ENCODE data around the gene PRDM12. TPM values are rescaled to one million over a fixed set of nuclear protein-coding genes. Genes with fewer than 3 reads are reported as not detected.

The PRDM12 gene
- total RNA-seq, 1 donor from 2014 or later: not detected

DNA sequence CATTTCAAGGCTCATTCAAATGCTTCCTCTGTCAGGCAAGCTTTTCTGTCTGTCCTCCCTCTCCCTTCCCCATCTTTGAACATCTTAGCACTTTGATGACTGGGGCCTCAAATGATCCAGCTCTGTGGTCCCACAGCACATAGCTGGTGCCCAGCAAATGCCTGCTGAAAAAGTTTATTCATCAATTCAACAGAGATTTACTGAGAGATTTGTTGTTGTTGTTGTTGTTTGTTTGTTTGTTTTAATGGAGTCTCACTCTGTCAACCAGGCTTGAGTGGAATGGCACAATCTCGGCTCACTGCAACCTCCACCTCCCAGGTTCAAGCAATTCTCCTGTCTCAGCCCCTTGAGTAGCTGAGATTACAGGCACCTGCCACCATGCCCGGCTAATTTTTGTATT lies 23.2 kb downstream of the PRDM12 start:
- no peak for DNase-seq (ENCODE audit: extremely low read depth, low read depth, low spot score)

DNA sequence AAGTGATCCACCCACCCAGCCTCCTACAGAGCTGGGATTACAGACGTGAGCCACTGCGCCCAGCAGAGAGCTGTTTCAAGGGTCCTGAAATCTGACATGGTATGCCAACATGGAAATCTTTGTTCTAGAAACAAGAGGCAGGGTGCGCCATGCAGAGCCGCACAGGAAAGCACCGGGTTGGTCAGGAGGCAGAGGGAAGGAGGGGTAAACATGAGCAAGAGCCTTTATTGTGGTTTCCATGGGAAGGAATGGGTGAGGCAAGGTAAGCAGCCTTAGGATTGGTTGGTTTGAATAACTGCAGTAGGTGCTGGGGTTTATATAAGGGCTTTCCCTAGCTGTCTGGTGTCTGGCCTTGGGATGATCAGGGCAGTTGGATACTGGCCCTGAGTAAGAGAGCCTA lies 23.7 kb downstream of the PRDM12 start:
- no peak for DNase-seq (ENCODE audit: extremely low read depth, low read depth, low spot score)

DNA sequence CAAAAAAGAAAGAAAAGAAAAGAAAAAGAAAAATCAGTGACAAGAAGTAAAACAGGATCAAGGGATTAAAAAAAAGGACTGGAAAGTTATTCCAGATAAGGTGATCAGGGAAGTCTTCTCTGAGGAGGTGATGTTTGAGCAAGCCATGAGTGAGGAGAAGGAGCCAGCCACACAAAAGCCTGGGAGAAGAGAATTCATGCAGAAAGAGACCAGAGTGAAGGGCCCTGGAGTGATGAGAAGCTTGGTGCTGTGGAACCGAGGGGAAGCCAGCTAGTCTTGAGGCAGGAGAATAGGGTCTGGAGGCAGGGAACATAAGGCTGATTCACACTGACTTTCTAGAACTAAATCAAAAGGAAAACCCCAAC lies 25.2 kb downstream of the PRDM12 start:
- DNase-seq (ENCODE audit: extremely low read depth, low read depth, low spot score): no peak

DNA sequence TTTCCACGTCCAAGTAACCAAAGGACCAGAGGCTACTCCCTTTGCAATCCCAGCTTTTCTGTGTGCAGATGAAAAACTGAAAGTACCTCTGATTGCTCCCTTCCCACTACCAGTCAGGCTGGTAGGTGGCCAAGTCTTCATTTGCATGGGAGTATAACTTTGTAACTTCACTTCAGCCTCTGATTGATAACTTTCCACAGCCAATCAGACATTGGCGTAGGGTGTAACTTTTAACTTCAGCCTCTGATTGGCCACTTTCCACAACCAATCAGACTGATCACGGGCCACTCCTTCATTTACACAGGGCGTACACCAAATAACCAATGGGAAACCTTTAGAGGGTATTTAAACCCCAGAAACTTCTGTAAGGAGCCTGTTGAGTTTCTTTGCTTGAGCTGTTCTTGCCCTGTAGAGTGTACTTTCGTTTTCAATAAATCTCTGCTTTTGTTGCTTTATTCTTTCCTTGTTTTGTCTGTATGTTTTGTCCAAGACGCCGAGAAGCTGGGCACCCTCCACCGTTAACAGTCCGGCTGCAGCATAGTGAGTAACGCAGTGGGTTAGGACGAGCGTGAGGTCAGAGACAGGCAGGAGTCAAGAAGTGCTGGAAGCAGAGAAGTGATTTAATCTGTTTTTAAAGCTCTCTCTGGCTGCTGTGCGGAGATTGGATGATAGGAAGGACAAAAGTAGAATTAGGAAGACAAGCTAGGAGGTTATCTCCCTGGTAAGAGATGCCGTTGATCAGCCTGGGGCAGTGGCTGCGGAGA lies 25.7 kb downstream of the PRDM12 start:
- DNase-seq (ENCODE audit: extremely low read depth, low read depth, low spot score): no peak

DNA sequence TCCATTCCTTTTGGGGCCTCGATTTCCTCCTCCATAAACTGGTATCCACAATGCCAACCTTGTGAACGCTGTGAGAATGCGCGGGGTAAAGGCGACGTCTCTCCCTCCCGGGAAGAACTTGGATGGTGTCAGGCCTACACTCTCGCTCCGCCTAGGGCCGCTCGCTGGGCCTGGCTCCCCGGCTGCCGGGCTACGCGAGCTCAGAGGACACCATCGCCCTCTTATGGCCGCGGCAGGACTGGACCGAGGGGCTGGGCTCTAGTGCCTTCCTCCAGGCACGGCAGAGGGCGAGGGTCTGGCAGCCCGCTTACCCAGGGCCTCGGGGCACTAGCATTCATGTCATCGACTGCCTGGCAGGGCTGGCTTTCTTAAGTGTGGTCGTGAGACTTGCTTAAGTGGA lies 27.9 kb downstream of the PRDM12 start:
- DNase-seq (ENCODE audit: extremely low read depth, low read depth, low spot score): no peak

DNA sequence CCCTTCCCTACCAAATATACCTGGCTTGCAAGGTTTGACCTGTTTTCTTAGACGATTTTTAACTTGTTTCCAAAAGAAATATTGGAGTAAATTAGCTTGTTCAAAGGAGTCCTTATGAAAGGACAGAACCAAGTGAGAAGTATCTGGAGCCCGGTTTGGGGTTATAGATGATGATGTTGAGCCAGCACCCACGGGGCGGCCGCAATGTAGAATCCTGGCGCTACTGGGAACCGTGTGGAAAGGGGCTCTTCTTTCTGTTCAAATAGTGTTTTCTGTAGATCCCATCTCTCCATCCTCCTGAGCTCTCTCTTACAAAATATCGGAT lies 28.7 kb downstream of the PRDM12 start:
- no peak for DNase-seq (ENCODE audit: extremely low read depth, low read depth, low spot score)

DNA sequence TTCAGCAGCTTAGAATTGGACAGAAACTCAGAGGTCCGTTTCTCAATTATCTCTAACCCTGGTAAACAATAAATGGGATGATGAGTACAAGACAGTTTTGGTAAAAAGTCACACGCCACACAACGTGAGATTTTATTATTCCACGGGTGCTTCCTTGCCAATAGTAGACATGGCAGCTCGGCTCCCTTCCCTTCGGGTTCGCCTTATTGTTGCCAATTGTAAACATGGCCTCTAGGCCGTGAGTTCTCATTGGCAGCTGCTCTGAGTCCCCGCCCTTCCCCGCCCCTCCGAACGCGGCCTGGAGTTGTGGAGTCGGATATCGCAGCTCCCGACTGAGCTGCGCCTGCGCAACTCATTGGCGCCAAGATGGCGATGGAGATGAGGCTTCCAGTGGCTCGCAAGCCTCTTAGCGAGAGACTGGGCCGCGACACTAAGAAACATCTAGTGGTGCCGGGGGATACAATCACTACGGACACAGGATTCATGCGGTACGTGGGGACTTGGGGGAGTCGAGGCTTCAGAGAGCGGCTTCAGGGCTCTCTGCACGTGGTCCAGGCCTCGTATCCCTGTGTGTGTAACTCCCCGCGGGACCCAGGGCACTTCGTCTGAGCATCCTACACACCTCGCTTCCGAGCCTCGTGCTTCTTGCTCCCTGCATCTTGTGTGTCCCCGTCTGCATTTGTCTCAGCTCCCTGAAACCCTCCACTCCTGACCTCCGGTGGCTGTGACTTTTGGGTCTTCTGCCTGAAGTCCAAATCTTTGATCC lies 29.2 kb downstream of the PRDM12 start, which contains the start of gene EXOSC2:
TSS of gene EXOSC2 (plus strand) at position 355 of the 766 bp plus-strand sequence. CDS start at position 367, 12 bp downstream.
- DNase-seq (ENCODE audit: extremely low read depth, low read depth, low spot score): peak; percentile 86

DNA sequence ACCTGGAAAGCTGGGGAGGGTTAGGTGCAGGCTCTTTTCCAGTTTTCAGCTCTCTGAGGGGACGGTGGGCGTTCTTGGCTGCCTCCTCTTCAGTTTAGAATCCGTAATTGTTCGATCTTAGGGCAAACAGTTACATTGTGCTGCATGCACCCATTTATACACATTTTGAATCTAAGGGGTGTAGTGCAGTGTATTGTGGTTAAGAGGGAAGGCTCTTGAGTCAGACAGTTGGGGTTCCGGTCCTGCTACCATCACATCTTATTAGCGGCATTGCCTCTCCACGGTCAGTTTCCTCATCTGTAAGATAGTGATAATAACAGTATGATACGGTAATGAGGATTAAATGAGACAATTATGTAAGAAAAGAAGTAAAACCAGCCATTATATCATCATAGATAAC lies 29.8 kb downstream of the PRDM12 start:
- no peak for DNase-seq (ENCODE audit: extremely low read depth, low read depth, low spot score)

DNA sequence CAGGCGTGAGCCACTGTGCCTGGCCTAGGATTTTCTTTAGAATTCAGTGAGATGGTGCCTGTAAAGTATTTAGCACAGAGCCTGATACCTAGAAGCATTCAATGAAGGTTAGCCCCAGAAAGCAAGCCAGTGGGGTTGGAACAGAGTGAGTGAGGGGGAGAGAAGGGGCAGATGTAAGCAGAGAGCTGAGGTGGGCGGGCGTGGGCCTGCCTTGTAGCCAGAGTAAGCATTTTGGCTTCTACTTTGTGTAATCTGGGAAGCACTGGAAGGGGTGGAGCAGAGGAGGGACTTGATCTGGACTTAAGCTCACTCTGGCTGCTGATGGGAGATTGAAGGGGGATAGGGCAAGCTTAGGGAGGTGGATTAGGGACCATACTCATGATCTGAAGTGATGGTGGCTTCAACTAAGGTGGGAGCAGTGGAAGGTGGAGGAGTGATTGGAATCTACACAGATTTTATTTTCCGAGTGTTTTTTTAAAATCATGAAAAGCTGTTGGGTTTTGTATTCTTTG lies 31.8 kb downstream of the PRDM12 start:
- no peak for DNase-seq (ENCODE audit: extremely low read depth, low read depth, low spot score)

DNA sequence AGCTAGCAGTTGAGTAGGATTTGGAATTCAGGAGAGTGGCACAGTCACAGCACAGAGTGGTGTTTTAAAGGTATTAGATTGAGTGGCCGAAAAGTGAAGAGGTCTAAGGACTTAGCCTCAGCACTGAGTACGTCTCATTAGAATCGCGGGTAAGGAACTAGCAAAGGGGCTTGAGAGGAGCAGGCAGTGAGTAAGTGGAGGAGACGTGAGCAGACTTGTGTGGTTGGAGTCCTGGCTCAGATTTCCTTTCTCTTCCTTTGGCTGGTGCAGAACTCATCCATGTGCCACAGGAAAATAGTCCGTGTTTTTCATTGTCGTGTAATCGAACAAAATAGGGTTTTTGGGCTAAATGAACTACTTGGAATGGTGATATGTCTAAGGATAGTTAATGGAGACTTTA lies 32.6 kb downstream of the PRDM12 start:
- no peak for DNase-seq (ENCODE audit: extremely low read depth, low read depth, low spot score)

DNA sequence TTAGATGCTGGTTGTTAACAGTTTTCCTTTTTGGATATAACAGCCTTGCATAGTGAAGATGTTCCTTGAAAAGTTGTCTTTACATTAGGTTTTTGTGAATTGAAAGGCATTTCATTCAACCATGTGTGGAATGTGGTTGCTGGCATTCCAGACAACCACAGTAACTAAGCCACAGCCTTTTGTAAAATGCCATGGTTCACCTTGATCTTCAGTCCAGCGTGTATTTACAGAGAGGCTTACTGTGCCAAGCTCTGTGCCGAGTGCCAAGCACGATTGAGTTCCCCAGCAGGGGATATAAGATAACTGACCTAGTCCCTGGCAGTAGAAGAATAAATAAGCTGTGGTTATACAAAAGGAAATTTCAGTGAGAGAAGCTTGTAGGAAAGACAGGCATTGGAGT lies 34.1 kb downstream of the PRDM12 start:
- DNase-seq (ENCODE audit: extremely low read depth, low read depth, low spot score): no peak

DNA sequence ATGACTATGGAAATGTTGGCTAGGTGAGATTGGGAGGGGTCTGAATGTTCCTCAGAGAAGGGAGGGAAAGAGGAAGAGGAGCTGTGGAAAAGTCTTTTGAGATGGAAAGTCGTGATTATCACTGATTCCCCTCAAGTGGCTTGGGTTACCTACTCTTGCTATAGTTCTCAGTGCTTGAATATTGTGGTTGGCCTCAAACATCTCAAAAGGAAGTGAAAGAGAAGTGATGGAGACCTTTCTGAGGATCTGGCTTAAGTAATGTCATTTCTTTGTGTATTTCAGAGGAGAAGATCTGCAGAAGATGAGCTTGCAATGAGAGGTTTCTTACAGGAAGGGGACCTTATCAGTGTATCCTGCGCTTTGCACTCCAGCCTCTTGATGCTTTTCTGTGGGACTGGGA lies 34.7 kb downstream of the PRDM12 start:
- no peak for DNase-seq (ENCODE audit: extremely low read depth, low read depth, low spot score)

DNA sequence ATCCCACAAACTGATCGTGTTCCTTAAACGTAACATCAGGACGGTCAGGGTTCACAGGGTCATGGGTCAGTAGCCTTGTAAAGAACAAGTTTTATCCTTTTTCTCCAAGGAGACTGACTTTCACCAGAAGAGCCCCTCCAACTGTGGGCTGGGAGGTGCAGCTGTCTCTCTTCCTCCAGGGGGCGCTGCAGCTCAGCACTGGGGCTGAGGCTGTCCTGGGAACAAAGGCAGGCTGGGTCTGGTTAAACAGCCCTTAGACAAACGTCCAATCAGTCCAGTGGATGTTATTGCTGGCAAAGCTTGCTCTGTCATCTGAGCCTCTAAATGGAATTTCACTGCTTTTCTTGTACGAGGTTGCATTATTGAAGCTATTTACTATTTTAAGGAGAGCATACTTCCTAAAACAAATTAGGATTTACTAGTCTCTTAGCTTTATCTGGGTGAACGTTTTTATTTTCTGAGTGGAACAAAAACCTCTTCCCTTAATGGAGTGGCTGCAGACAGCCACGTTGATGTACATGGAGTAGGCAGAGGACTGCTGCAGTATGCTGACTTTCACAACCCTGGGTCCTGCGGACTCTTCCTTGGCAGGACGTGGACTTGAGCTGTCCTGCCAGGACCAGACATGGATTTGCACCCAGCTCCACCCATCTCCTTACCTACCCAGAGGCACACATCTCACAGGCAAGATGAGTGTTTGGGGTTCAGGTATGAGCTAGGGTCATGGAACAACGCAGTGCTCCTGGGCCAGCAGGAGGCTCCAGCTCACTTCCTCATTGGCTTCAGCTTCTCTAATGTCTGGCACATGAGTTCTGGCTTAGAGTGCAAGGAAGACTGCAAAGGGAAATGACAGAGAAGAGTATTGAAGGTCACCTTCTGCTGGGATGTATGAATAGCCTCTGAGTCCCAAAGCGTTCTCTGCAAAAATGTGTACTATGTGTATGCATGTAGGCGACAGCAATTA lies 36.9 kb downstream of the PRDM12 start:
- no peak for DNase-seq (ENCODE audit: extremely low read depth, low read depth, low spot score)

DNA sequence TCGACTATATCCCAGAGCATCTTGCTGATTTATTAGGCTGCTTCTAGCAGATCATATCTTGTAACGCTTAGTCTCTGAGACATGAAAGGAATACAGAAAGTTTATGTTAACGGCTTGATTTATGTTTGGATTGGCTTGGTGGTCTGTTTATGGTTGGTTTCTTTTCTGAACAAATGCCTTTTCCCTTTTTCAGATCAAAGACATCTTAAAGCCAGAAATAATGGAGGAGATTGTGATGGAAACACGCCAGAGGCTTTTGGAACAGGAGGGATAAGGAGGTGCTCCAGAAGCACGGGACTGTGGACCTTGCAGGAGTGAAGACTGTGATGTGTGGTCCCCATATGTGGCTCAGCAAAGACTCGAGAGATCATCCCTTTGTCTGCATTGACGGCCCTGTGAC lies 39.1 kb downstream of the PRDM12 start:
- DNase-seq (ENCODE audit: extremely low read depth, low read depth, low spot score): no peak

DNA sequence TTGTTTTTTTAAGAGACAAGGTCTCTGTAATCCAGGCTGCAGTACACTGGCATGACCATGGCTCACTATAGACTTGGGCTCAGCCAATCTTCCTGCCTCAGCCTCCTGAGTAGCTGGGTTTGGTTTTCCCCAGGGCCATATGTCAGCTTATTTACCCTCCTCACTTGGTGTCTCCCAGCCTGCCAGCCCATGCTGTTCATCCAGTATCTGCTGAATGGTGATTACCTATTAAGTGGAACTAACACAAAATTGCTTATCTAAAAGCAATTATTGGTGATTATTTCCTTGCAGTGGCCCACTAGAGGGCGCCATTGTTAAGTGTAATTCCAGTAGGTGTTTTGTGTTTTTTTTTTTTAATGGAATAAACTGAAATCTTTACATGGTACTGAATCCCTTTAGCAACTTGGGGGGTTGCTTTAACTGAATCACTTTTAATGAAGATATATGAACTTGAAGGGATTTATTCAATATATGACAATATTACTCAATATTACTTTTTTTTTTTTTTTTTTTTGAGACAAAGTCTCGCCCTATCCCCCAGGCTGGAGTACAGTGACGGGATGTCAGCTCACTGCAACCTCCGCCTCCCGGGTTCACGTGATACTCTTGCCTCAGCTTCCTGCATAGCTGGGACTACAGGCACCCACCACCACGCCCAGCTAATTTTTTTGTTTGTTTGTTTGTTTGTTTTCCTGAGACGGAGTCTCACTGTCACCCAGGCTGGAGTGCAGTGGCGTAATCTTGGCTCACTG lies 43.0 kb downstream of the PRDM12 start:
- DNase-seq (ENCODE audit: extremely low read depth, low read depth, low spot score): no peak

DNA sequence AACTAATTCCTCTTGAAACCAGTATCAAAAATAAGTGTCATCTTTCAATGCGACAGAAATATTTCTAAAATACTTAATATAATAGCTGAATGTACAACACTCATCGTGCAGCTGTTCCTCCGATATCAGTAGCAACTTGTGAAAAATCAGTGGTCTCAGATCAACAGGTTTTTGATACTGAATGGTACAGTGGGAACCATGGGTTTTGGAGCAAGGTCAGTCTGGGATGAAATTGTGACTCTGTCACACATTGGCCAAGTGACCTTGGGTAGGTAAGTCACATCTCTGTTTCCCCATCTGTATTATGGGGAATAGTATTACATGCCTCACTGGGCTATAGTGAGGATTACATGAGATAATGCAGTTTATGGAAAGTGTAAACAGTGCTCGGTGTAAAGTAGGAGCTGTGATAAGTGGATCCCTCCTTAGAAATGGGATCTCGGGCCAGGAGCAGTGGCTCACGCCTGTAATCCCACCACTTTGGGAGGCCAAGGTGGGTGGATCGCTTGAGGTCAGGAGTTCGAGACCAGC lies 46.5 kb downstream of the PRDM12 start:
- no peak for DNase-seq (ENCODE audit: extremely low read depth, low read depth, low spot score)

DNA sequence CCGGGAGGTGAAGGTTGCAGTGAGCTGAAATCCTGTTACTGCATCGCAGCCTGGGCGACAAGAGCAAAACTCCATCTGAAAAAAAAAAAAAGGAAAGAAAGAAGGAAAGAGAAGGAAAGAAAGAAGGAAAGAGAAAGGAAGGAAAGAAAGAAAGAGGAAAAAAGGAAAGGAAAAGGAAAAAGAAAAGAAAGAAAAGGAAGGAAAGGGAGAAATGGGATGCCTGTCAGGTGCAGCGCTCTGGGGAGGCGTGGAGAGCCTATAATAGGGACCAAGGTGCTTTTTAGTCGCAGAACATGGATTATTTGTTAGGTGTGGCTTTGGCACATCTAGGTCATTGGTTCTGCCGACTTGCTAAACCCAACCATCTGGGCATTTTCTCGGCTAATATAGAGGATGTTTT lies 47.1 kb downstream of the PRDM12 start:
- no peak for DNase-seq (ENCODE audit: extremely low read depth, low read depth, low spot score)

DNA sequence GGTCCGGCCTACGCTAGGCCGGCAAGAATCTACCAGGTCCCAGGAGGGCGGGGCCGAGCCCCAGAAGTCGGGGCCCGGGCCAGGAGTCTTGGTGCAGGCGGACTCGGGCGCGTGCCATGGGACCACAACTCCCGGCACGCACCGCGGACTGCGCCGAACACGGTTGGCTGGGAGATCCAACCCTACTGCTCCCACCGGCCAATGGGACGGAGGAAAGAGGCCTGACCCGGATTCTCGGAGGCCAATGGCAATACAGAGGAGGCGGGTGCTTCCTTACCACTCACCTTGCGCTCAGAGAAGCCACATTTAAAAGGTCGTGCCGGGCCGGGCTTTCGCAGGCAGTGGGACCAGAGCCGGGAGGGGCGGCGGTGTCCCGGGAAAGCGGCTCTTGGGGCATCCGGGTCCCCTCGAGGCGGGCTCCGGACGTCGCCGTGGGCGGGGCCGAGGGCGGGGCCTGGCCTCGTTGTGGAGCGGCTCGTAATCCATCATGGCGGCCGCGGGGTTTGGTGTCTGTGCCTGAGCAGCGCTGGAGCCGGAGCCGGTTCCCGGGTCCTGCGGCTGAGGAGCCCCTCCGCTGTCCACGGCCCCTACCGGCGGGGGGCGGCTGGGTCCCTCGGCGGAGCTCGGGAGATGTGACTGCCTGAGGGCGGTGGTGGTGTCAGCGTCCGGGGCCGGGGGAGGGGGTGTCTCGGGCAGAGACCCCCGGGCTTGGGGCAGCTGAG lies 48.3 kb downstream of the PRDM12 start:
- peak; percentile 86 for DNase-seq (ENCODE audit: extremely low read depth, low read depth, low spot score)

DNA sequence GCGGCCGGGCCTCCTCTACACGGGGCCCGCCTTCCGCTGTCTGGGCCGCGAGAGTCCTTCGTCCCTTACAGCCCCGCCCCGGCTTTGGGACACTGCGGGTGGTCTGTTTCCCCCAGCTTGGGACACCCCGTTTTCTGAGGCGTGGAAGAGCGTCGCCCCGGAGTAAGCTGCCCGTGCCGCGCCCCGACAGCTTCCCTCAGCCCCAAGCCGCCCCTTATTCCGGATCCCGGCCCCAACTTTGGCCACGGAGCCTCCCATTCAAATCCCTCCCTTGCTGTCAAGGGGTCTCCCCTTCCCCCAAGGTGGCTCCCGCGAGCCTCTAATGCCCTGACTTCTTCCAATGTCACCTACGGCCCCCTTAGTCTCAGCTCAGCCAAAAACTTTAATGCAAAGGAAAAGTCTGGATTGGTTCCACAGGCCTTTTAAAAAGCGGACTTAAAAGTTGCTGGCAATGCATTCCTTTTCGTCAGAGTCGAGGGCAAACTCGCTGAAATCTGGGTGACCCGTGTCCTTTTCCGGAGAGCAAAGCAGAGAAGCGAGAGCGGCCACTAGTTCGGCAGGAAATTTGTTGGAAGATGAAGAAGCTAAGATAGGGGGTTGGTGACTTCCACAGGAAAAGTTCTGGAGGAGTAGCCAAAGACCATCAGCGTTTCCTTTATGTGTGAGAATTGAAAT lies 49.0 kb downstream of the PRDM12 start:
- DNase-seq (ENCODE audit: extremely low read depth, low read depth, low spot score): no peak
